GM11168 (cell line): ENCODE data around the gene NFIA.

Source experiments
- in situ Hi-C: fragments of 300-500 bp; cut with MboI; formaldehyde crosslinking; loops from one replicate; pipeline ENCODE4 v1.12.0; 2022; ENCODE audit warnings: low sequenced_read_pairs; ENCODE audit not compliant: unreplicated experiment

NFIA gene

GRCh38 chr1:61284248-61284854 lies 202.0 kb downstream of the NFIA start:
- in situ Hi-C loops: no loop called here

DNA sequence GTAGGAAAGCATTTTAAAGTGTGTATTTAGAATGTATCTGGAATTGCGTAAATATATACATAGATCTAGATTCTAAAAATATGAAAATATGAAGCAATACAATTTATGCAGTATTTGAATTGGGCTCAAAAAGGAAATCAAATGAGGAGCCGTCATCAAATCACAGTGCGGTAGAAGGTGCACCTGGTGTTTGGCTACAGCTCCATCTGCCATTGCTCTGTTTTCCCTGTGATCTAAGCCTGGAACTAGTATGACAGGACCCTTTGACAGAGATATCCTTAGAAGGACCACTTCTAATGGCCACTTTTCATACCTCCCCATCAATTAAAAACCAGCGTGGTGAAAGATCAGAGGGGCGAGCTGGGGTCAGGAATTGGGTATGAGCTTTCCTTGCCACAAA lies 202.6 kb downstream of the NFIA start:
- in situ Hi-C loops: no loop called here

DNA sequence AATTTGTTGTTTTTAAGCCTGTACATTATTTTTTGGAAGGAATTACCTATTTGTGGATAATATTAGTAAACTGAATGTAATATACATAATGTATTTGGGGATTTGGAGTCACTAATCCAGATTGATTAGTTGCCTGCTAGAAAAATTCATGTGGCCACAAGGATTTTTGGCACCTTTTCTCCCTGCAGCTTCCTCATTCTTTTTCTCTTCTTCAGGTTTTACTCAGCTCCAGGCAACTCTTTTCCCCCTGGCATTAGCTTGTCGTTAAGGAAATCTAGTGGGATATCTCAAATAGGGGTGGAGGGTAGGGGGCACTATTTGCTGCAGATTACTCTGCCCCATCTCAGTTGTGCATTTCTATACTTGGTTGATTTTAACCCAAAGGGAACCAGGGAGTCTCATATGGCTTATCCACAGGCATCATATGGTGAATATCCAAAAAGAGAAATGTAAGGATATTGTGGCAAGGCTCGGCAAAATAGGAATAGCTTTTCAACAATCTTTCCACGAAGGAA lies 203.1 kb downstream of the NFIA start:
- in situ Hi-C loops: no loop called here

GRCh38 chr1:61287014-61287413 lies 204.7 kb downstream of the NFIA start:
- in situ Hi-C loops: no loop called here

- in situ Hi-C loops: no loop called here
These were observed 205.4 kb downstream of the NFIA start for GRCh38 chr1:61287734-61288133.

GRCh38 chr1:61289232-61290098 lies 207.1 kb downstream of the NFIA start:
- in situ Hi-C loops: no loop called here

DNA sequence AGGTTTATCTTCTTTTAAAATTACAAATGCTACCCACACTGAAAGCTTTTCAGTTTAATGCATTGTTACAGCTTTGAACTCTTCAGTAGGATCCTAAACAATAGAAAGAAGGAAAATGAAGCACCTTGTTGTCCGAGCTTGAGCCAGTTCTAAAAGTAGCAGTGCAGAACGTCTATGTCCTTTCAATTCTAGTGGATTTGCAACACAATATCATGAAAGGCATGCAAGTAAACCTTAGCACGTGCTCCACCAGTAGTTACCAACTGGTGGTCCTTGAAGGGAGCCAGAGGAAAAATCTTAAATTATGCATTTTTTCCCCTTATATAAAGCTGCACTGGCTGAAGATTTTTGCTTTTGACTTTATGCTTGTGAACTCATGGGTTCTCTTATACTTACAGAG lies 208.2 kb downstream of the NFIA start:
- in situ Hi-C loops: no loop called here

- in situ Hi-C loops: no loop called here
These were observed 210.8 kb downstream of the NFIA start for GRCh38 chr1:61293197-61293596.

DNA sequence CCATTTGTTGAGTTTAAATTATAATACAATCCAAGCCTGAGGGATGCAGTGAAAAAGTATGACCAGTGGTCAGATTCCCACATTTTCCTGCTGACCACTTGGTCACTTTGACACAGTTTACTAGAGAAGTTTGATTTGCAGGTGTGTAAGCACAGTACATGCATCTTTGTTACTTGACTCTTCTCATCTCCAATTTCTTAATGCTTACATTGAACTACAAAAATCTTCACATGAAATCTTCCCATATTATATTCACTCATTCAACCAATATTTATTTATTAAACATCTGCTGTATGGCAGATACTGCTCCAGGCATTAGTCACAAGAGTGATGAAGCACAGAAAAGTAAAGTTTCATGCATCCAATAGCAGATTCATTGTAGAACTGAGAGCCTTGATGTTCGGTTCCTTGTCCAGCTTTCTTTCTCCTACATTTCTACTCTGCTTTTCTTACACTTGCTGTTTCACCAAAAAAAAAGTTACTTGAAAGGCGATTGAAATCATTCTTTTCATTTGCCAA lies 211.7 kb downstream of the NFIA start:
- in situ Hi-C loops: no loop called here

GRCh38 chr1:61294930-61295329 lies 212.6 kb downstream of the NFIA start:
- in situ Hi-C loops: no loop called here

DNA sequence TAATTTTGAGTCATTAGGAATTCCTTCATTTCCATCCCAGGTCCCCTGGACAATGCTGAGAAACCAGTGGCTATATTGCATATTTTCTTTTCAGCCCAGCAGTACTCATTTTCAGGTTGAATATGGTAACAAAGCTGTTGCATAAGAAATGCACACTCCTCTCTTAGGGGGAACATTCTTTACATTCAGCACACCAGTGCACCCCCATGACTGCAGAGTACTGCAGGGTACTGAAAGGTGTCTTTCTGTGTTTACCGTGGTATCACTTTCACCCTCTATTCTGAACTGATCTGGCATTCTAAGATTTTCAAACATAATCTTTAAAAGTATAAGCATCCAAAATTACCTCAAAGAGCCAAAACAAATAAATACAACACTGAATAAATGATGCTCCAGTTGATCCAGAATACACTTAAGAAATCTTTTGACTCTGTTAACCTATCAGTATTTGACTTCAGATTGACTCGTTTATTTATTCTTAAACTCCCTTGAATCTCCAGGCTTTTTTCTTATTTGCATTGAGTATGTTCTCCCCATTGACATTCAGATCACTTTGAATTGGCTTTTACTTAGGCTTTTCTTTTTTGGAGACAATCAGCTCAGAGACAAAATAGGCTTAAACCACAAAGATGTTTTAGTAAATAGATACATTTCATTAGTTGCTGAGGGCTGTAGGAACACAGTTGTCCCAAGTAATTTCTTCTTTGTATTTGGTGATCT lies 213.6 kb downstream of the NFIA start:
- in situ Hi-C loops: no loop called here

GRCh38 chr1:61297887-61298286 lies 215.5 kb downstream of the NFIA start:
- in situ Hi-C loops: no loop called here

- in situ Hi-C loops: no loop called here
These were observed 217.1 kb downstream of the NFIA start for GRCh38 chr1:61299463-61299862.

DNA sequence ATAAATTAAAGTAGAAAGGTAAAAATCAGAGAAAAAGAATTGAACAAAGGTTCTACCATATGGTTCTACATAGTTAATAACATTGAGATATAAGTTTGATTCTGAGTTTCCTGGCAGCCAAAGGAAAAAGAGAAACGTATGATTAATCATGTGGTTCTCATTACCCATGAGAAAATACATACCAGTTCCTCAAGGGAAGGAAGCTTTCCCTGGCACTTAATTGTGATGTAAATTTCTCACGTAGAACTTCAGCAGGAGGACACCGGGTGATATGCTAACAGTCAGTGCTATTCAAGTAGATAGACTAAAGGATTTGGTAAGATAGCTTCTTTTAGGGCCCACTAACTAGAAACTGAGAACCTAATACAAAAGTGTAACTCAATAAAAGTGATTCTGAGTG lies 218.5 kb downstream of the NFIA start:
- in situ Hi-C loops: no loop called here

DNA sequence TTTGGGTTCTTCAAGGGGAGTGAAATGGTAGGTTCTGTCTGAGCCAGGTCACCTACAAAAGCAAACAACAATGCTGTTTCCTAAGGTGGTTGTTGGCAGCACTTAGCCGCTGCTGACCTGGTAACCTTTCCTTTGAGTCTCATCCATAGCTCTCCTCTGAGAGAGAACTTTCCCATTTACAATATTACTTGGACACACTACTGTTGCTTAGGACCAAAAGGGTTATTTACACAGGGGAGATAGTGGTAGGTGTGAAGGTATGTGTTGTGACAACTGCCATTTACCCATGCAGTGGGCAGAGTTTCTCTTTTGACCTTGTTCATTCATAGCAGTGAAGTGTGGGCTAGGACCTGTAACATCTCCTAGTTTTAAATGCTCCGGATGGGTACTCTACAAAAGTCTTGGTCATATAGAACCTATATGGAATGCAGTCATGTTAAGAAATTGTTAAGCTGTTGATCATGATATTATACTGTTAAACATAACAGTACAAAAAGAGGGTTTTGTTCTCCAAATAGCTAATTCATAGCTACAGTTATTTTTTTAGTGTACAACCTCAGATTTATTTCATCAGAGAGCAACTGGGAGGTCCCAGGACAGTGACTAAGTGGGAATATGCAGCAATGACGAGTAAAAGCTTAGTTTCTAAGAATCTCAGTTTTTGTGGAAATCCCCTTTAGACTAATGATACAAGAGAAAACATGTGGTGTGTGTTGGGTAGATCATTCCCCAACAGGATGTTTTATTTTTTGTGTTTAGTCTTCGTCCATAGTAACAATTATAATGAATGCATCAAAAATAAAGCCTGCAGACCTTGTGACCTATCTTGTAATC lies 219.7 kb downstream of the NFIA start:
- in situ Hi-C loops: no loop called here

GRCh38 chr1:61307422-61308142 lies 225.2 kb downstream of the NFIA start:
- in situ Hi-C loops: no loop called here

GRCh38 chr1:61310057-61310456 lies 227.7 kb downstream of the NFIA start:
- in situ Hi-C loops: no loop called here

- in situ Hi-C loops: no loop called here
These were observed 228.2 kb downstream of the NFIA start for GRCh38 chr1:61310538-61310937.

GRCh38 chr1:61313906-61314422 lies 231.6 kb downstream of the NFIA start:
- in situ Hi-C loops: no loop called here
